Measurements from ENCODE around the gene PLET1.

Gene PLET1

GRCh38 chr11:112281726-112282125, 21.1 kb upstream of the PLET1 start:
- no peak for DNase-seq (ENCODE audit: low read depth, low spot score)

DNA sequence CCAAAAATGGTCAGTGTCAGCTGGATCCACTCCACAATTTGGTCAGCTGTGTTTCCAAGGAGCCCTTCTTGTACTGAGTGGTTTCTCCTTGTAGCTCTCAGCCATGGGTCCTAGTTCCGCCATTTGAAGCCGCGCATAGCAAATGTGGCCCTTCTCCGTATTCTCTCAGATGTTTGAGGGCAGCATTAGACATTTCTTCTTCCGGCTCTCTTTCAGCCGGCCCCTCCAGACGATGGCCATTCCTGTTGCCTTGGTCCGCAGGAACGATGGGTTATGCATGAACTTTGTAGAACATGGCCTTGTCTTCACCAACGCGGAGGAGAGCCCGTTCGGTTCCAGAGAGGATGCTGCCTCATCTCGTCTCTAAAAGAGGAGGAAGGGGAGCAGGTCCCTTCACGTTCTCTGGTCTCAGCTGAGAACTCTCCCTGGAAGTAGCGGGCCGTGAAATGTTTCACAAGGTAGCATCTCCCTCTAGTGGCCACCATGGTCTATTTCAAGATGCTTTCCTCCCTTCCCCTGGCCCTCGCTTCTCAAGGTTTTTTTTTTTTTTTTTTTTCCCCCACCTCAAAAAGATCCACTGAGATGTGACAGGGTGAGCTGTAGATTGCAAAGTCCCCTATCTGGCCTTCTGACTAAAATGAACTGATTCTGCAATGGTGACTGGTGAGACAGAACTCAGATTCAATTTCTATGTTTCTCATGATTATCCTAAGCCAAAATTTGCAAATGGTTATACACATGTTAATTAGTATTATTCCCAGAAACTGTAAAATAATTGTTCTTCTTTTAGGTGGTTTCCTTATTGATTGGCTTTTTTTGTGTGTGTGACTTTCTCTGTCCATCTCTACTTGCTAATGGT, 19.8 kb upstream of the PLET1 start:
- DNase-seq (ENCODE audit: low read depth, low spot score) = peak; percentile 50

- DNase-seq (ENCODE audit: low read depth, low spot score) = peak; percentile 58
These were observed 19.2 kb upstream of the PLET1 start for GRCh38 chr11:112279901-112280267.

- no peak for DNase-seq (ENCODE audit: low read depth, low spot score)
These were observed 18.1 kb upstream of the PLET1 start for GRCh38 chr11:112278803-112279202.

- DNase-seq (ENCODE audit: low read depth, low spot score) = no peak
These were observed 17.3 kb upstream of the PLET1 start for GRCh38 chr11:112277941-112278340.

DNA sequence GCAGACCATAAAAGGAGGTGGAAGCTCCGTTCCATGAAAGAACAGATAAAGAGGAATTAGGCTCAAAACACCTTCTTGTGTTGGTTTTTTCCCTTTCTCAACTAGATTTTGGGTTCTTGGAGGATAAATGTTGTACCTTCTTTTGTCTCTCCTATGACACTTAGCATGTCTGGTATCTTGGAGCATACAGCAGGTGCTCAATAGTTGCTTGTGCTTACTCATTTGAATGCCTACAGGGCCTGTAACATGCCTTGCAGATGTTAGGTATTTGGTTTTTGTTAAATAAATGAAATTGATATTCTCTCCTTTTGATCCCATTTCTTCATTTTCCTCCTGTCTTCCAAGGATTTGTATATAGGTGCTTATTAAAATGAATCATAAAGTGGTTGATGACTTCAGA, 16.4 kb upstream of the PLET1 start:
- no peak for DNase-seq (ENCODE audit: low read depth, low spot score)

- no peak for DNase-seq (ENCODE audit: low read depth, low spot score)
These were observed 13.5 kb upstream of the PLET1 start for GRCh38 chr11:112274007-112274783.

DNA sequence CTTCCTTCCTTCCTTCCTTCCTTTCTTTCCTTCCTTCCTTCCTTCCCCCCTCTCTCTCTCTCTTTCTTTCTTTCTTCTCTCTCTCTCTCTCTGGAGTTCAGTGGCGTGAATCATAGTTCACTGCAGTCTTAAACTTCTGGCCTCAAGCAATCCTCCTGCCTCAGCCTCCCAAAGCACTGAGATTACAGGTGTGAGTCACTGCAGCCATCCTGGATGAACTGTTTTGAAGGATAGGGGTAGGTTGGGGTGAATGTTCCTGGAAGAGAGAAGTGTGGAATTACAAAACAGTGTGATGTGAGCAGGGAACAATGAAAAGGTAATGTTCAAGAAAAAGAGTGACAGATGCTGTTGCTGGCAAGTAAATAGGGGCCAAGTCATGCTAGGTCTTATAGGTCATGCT, 12.4 kb upstream of the PLET1 start:
- DNase-seq (ENCODE audit: low read depth, low spot score) = no peak

- DNase-seq (ENCODE audit: low read depth, low spot score) = no peak
These were observed 10.6 kb upstream of the PLET1 start for GRCh38 chr11:112271242-112271641.

GRCh38 chr11:112270551-112271180, 10.0 kb upstream of the PLET1 start:
- DNase-seq (ENCODE audit: low read depth, low spot score) = no peak

GRCh38 chr11:112269139-112269538, 8.5 kb upstream of the PLET1 start:
- no peak for DNase-seq (ENCODE audit: low read depth, low spot score)

DNA sequence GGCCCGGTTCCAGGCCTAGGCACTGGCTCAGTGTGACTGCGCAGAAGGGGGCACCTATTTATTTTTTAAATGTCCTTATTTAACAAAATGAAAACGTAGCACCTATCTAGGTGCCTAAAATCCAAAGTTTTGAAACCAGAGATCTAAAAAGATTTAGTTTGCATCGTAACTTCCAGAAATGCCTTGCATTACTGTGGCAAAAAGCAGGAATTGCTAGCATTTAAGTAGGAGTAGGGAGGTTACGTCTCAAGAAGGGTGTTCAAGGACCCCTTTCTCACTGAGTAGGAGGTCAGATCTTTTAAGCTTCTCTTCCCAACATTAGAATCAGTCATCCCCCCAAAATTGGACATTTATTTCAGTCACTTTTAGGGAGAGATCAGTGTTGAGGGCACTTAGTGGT, 7.7 kb upstream of the PLET1 start:
- DNase-seq (ENCODE audit: low read depth, low spot score) = no peak

GRCh38 chr11:112267188-112267591, 6.5 kb upstream of the PLET1 start:
- no peak for DNase-seq (ENCODE audit: low read depth, low spot score)

- DNase-seq (ENCODE audit: low read depth, low spot score) = no peak
These were observed 5.7 kb upstream of the PLET1 start for GRCh38 chr11:112266410-112266778.

- no peak for DNase-seq (ENCODE audit: low read depth, low spot score)
These were observed 5.2 kb upstream of the PLET1 start for GRCh38 chr11:112265659-112266409.

DNA sequence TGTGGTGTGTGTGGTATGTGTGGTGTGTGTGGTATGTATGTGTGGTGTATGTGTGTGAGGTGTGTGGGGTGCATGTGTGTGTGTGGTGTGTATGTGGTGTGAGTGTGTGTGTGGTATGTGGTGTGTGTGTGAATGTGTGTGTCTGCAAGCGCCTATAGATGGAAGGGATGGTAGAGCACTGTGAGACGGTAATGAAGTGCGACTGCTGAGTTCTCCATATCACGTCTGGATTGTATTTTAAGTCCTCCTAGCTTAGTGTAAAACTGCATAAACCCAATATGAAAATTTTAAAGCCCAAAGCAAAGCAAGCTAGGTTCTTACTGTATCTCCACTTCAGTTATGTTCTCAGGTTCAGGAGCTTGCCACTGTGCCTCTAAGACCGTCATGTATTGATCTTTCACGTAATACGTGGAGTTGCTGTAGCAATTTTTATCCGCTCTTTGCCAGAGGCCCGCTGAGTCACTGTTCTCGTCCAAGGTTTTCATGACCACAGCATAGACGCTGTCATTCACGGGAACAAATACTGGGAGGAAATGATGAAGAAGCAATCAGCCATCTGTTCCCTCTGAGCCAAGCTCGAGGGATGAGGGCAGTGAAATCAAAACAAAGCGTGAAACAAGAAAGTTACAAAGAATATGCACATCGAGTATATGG, 5.5 kb downstream of the PLET1 start:
- DNase-seq (ENCODE audit: low read depth, low spot score) = no peak

DNA sequence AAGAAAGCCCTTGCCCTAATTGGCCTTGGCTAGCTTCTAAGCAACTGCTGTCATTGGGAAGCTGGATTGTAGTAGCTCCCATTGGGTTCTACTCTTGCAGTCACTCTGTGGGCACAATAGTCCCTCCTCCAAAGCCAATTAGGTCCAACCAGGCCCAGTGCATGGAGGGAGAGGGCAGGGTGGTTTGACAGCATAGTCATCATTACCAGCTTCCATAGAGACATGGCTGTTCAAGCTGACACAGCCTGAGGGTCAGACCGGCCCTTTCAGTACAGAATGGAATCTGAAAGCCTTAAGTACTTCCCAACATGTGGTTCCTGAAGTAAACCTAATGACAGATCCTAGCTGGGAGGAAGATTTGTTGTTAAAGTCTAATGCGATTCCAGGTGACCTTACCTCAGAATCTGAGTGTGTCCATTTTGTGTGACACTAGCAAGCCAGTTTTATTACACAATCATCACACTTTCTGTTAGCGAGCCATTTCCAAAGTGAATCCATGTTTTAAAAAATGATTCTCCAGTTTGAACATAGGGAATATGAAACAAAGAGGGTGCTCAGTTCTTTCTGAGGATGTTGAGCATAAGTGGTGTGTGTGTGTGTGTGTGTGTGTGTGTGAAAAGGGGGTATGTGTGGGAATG, 6.9 kb downstream of the PLET1 start:
- DNase-seq (ENCODE audit: low read depth, low spot score) = no peak

DNA sequence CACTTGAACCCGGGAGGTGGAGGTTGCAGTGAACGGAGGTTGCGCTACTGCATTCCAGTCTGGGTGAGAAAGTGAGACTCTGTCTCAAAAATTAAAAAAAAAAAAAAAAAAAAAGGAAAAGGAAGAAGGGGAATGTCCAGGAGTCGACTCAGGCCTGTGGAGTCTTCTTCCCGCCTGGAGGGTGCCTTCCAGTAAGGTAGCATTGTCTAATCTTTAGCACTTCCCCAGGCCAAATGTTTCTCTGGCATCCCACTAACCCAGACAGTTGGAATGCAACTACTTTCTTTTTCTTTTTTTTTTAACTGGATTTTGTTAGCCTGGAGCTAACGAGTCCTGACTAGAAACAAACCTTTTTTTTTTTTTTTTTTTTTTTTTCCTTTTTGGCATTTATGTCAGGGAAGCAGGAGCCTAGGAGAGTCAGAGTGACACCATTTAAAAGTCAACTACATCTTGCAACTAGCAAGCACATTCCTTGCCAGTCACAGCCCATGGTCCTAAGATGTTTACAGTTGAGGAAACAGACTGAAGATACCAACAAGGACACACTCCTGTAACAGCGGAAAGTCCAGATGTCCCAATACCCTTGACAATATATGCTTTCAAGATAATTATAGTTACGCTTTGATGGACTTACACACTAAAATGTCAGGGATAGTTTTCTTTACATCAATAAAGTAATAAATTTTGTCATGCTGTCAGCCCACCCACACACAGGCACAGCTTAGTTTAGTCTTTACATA, 10.6 kb downstream of the PLET1 start:
- no peak for DNase-seq (ENCODE audit: low read depth, low spot score)

GRCh38 chr11:112248201-112248600, 12.5 kb downstream of the PLET1 start:
- DNase-seq (ENCODE audit: low read depth, low spot score) = no peak

DNA sequence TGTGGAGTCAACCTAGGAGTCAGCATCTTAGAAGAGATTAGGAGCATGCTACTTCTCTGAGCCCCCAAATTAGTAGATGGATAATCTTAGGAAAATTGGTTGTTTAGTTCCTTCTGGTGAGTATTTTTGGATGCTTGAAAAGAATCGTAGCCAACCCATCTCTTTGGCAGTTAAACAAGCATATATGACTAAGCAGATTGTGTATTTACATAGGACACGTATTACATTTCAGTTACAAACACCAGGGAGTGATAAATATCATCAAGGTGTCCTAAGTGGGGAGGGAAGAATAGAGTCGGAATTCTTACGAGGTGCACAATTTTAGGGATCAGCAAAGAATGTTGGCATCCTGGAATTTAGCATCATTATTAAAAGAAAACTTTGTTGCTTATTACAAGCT, 13.5 kb downstream of the PLET1 start:
- DNase-seq (ENCODE audit: low read depth, low spot score) = no peak
